Measurements from ENCODE around the gene SEMA6A. TPM values are rescaled to one million over a fixed set of nuclear protein-coding genes. Genes with fewer than 3 reads are reported as not detected.
"Not testable (repeated sequence)": the region's sequence is repeated elsewhere in the genome, so short reads cannot be mapped to it uniquely, and the experiment has no call there.

SEMA6A gene
- total RNA-seq, 1 experiment from 2014 or later, result 2.1 TPM

- Mint-ChIP-seq H3K4me3 (ENCODE audit: unreplicated experiment) (no peak overlapping the region), H3K27me3 (ENCODE audit: insufficient read depth, unreplicated experiment) (no peaks in the 10 kb centered on the region), H3K36me3 (ENCODE audit: insufficient read depth, unreplicated experiment) (no peaks in the 10 kb centered on the region), H3K9me3 (ENCODE audit: unreplicated experiment) (no peaks in the 10 kb centered on the region), H3K27ac (ENCODE audit: low read depth, unreplicated experiment) (no peak overlapping the region), H3K4me1 (ENCODE audit: insufficient read depth, unreplicated experiment) (no peaks in the 10 kb centered on the region)
- ChIA-PET POLR2A (no interaction called here), CTCF (interaction anchor here (0.6 to 0.7 kb wide), 3 partner anchors 19 to 1330 kb away, joined by 3 read pairs; no protein-coding TSS in a partner anchor)
- BruUV-seq (replicated peaks), result no TSS peak
- intact Hi-C loops (cut with micrococcal nuclease), result no loop called here
- no peak for DNase-seq (ENCODE audit: unreplicated experiment)
- TF ChIP-seq, protein P1, sequence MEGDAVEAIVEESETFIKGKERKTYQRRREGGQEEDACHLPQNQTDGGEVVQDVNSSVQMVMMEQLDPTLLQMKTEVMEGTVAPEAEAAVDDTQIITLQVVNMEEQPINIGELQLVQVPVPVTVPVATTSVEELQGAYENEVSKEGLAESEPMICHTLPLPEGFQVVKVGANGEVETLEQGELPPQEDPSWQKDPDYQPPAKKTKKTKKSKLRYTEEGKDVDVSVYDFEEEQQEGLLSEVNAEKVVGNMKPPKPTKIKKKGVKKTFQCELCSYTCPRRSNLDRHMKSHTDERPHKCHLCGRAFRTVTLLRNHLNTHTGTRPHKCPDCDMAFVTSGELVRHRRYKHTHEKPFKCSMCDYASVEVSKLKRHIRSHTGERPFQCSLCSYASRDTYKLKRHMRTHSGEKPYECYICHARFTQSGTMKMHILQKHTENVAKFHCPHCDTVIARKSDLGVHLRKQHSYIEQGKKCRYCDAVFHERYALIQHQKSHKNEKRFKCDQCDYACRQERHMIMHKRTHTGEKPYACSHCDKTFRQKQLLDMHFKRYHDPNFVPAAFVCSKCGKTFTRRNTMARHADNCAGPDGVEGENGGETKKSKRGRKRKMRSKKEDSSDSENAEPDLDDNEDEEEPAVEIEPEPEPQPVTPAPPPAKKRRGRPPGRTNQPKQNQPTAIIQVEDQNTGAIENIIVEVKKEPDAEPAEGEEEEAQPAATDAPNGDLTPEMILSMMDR (IDR thresholded peaks at IDR 0.05; ENCODE audit: unreplicated experiment), result no peak
Observed at GRCh38 chr5:116525674-116526073, 48.9 kb downstream of the SEMA6A start.

- ChIA-PET POLR2A (no interaction called here), CTCF (interaction anchor here (0.6 to 0.7 kb wide), 4 partner anchors 18 to 1330 kb away, joined by 3 read pairs; no protein-coding TSS in a partner anchor)
- Mint-ChIP-seq H3K27ac (ENCODE audit: low read depth, unreplicated experiment) (no peak overlapping the region), H3K9me3 (ENCODE audit: unreplicated experiment) (peaks cover 4% of the 10 kb centered on the region), H3K36me3 (ENCODE audit: insufficient read depth, unreplicated experiment) (no peaks in the 10 kb centered on the region), H3K27me3 (ENCODE audit: insufficient read depth, unreplicated experiment) (no peaks in the 10 kb centered on the region), H3K4me3 (ENCODE audit: unreplicated experiment) (no peak overlapping the region), H3K4me1 (ENCODE audit: insufficient read depth, unreplicated experiment) (no peaks in the 10 kb centered on the region)
- TF ChIP-seq, protein P1 (IDR thresholded peaks at IDR 0.05; ENCODE audit: unreplicated experiment), result no peak
- intact Hi-C loops (cut with micrococcal nuclease), result no loop called here
- no TSS peak for BruUV-seq (replicated peaks)
- no peak for DNase-seq (ENCODE audit: unreplicated experiment)
Observed at GRCh38 chr5:116524966-116525365, 49.7 kb downstream of the SEMA6A start.

GRCh38 chr5:116524051-116524904 lies 50.3 kb downstream of the SEMA6A start:
- CTCF ChIA-PET, result interaction anchor here (0.6 to 0.7 kb wide), 2 partner anchors 387 to 388 kb away, joined by 3 read pairs; no protein-coding TSS in a partner anchor
- no TSS peak for BruUV-seq (replicated peaks)

DNA sequence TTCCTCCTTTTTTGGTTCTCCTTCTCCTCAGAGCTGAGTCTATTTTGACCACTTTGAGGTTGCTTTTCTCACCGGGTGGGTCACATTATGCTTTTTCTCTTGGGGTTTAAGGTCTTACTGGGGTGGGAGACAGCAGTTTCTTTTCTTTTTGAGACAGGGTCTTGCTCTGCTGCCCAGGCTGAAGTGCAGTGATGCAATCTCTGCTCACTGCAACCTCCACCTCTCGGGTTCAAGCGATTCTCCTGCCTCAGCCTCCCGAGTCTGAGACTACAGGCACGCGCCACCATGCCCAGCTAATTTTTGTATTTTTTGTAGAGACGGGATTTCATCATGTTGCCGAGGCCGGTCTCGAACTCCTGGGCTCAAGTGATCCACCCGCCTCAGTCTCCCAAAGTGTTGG lies 51.4 kb downstream of the SEMA6A start:
- H3K27ac Mint-ChIP-seq (ENCODE audit: low read depth, unreplicated experiment); intact Hi-C loops (cut with micrococcal nuclease); H3K36me3 Mint-ChIP-seq (ENCODE audit: insufficient read depth, unreplicated experiment); H3K27me3 Mint-ChIP-seq (ENCODE audit: insufficient read depth, unreplicated experiment); BruUV-seq (replicated peaks); H3K4me3 Mint-ChIP-seq (ENCODE audit: unreplicated experiment); H3K9me3 Mint-ChIP-seq (ENCODE audit: unreplicated experiment); H3K4me1 Mint-ChIP-seq (ENCODE audit: insufficient read depth, unreplicated experiment); POLR2A ChIA-PET; DNase-seq (ENCODE audit: unreplicated experiment): not testable (repeated sequence)
- CTCF ChIA-PET, result interaction anchor here (0.6 kb wide), 1 partner anchor 25 kb away, joined by 3 read pairs; no protein-coding TSS in a partner anchor

More at GRCh38 chr5:116524051-116524904, 50.3 kb downstream of the SEMA6A start:
- Mint-ChIP-seq H3K4me3 (ENCODE audit: unreplicated experiment) (no peak overlapping the region), H3K27ac (ENCODE audit: low read depth, unreplicated experiment) (no peak overlapping the region), H3K9me3 (ENCODE audit: unreplicated experiment) (peaks cover 10% of the 10 kb centered on the region), H3K27me3 (ENCODE audit: insufficient read depth, unreplicated experiment) (no peaks in the 10 kb centered on the region), H3K36me3 (ENCODE audit: insufficient read depth, unreplicated experiment) (no peaks in the 10 kb centered on the region), H3K4me1 (ENCODE audit: insufficient read depth, unreplicated experiment) (no peaks in the 10 kb centered on the region)
- no peak for DNase-seq (ENCODE audit: unreplicated experiment)
- POLR2A ChIA-PET, result no interaction called here
- intact Hi-C loops (cut with micrococcal nuclease), result no loop called here
- TF ChIP-seq, protein P1 (IDR thresholded peaks at IDR 0.05; ENCODE audit: unreplicated experiment), result no peak

Measured in MCF 10A (cell line).